Kidney tubule cell (primary cell): ENCODE results near the gene RNGTT.
"Not testable (repeated sequence)": the region's sequence is repeated elsewhere in the genome, so short reads cannot be mapped to it uniquely, and the experiment has no call there.

ENCODE experiments used
- DNase-seq: peaks from one replicate; pipeline ENCODE4 v3.0.0-alpha.2; 2018; ENCODE audit warnings: low spot score

RNGTT gene

DNA sequence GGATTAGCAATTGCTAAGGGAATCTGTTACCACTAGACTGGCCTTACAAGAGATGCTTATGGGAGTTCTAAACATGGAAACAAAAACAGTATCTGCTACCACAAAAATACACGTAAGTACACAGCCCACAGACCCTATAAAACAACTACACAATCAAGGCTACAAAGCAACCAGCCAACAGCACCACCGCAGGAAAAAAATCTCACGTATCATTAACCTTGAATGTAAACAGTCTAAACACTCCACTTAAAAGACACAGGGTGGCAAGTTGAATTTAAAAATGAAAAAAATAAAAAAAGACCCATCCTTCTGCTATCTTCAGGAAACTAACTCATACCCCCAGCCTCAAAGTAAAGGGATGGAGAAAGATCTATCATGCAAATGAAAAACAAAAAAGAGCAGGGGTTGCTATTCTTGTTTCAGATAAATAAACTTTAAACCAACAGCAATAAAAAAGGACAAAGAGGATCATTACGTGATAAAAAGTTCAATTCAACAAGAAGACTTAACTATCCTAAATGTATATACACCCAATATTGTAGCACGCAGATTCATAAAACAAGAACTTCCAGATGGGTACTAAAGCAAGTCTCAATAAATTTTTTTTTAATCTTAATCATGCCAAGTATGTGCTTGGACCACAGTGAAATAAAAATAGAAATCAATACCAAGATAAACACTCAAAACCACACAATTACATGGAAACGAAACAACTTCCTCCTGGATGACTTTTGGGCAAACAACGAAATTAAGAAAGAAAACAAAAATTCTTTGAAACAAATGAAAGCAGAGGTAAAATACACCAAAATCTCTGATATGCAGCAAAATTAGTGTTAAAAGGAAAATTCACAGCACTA is 52.3 kb downstream of the RNGTT start:
- DNase-seq: no peak

GRCh38 chr6:88908598-88909548 is 54.5 kb downstream of the RNGTT start:
- DNase-seq: no peak

DNA sequence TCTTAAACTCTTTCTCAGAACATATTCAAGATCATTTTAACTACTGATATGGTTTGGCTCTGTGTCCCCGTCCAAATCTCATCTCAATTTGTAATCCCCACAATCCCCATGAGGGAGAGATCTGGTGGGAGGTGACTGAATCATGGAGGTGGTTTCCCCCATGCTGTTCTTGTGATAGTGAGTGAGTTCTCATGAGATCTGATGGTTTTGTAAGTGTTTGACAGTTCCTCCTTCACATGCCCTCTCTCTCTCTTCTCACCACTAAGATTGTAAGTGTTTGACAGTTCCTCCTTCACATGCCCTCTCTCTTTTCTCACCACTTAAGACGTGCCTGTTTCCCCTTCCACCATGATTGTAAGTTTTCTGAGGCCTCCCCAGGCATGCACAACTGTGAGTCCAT is 56.3 kb downstream of the RNGTT start:
- not testable (repeated sequence) for DNase-seq

DNA sequence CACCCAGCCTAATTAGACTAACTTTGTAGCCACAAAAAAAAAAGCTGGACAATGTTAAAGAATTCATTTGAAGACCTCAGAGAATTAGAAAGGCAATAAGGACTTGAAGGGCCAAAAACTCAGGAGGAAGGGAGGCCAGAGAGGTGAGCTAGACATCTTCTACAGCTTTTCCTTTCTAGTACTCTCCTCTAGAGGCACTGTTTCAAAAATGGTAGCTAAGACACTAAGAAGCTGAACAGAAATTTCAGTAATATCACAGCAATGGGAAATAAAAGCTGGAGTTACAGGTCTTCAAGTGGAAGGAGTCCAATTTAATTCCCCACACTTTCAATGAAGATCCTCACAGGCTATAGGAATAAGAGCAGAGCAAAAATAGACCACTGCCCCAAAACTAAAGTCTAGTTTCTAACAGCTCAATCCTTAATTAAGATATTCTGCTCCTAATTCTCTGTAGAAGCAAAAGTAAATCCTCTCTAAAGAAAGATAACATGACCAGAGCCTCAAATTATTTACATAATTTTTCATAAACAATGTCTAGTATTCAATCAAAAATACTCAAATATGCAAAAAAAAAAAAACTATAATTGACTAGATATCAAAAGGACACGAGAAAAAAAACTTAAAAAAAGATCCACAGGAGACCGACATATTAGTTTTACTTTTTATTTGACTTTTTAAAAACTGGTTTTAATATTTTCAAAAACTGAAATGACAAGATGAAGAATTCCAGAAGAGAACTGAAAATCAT is 63.7 kb downstream of the RNGTT start:
- no peak for DNase-seq

GRCh38 chr6:88895911-88896310 is 67.5 kb downstream of the RNGTT start:
- no peak for DNase-seq

DNA sequence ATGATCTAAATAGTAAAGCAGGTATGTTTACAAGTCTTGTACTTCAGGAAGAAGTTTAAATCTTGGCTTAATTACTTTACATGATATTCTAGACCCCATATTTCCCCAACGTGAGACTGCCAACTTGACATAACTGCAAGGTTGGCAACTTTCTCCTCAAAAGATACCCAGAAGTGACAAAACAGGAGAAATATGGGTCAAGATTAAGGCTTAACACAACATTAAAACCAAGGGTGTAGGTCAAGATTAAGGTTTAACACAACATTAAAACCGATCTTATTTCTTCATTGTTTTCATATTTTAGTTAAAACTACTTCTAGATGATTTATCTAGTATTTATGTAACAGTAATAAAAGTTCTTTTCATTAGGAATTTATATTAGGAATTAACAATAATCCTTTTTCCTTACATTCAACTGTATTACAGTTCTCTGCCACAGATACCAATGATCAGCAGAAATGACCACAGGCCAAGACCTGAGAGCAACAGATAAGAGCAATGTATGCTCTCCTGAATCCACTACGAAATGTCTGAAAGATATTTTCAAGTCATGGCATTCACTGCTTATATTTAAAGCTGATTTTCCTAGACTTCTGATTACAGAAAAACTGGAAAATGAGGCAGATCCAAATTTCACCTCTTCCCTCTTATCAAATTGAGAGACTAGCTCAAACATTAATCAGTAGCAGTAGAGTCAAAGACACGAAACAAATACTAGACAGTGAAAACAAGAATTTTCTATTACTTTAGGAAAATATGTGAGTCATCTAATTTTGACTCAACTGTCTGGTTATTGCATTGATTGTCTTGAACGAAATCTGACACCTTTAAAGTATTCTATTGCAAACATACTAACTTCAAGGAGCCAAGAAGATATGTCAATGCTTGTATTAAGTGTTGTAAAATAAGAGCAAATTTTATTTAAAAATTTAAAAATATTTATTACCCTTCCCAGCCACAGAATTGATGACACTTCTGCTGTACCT is 72.3 kb downstream of the RNGTT start:
- no peak for DNase-seq

- DNase-seq: no peak
These were observed 73.0 kb downstream of the RNGTT start for GRCh38 chr6:88890394-88890793.

- DNase-seq: no peak
These were observed 79.1 kb downstream of the RNGTT start for GRCh38 chr6:88884361-88884760.

DNA sequence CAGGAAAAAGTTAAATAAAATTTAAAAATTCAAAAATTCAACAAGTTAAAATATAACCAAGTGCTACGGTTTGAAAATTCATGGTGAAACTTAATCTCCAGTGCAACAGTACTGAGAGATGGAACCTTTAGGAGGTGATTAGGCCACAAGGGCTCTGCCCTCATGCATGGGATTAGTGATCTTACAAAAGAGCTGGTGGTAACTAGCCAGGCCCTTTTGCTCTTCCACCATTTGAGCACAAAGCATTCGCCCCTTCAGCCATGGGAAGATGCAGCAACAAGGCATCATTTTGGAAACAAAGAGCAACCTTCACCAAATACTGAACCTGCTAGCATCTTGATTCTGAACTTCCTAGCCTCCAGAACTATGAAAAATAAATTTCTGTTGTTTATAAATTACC is 80.9 kb downstream of the RNGTT start:
- DNase-seq: no peak

DNA sequence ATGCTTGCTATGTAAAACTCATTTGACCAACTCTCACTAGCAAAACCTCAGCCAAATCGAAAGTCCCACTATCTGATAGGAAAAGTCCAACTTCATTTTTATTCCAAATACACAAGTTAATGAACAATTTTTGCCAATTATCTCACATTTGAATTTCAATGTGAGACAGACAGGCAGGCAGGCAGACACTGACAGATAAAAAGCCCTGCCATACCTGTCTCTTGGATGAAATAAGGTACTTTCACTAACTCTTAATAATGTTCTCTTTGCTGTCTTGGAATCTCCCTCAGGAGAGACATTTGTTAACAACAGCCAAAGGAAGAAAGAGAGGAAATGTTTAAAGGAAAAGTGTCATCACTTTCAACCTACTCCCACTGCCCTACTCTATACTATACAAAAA is 82.0 kb downstream of the RNGTT start:
- DNase-seq: no peak

- no peak for DNase-seq
These were observed 83.4 kb downstream of the RNGTT start for GRCh38 chr6:88880021-88880420.

- no peak for DNase-seq
These were observed 85.5 kb downstream of the RNGTT start for GRCh38 chr6:88877893-88878292.

- no peak for DNase-seq
These were observed 90.5 kb downstream of the RNGTT start for GRCh38 chr6:88872962-88873361.

- no peak for DNase-seq
These were observed 91.9 kb downstream of the RNGTT start for GRCh38 chr6:88871498-88871897.

DNA sequence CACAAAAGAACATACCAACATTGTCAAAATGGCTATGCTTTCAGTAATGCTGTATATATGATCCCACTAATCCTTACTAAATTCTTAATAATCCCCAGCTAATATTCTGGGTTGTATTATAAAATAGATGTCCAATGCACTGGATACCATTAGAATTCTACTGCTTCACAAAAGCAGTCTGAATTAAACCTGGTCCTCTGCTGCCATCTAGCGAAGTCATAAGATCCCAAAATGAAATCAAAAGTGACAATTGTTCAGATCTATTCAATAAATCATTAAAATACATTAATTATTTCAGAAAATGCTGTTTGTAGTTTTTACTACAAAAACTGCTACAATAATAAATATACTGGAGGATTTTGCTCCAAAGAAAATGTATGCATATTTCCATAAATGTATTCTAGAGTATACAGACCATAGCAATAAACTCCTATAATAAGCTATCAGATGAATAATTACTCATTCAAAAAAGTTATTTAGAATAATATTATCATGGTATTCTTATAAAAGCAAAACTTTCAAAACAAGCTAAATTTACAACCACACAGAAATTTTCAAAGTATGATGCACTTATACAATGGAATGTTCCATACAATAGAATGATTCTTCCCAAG is 92.6 kb downstream of the RNGTT start:
- peak; percentile 72 for DNase-seq

DNA sequence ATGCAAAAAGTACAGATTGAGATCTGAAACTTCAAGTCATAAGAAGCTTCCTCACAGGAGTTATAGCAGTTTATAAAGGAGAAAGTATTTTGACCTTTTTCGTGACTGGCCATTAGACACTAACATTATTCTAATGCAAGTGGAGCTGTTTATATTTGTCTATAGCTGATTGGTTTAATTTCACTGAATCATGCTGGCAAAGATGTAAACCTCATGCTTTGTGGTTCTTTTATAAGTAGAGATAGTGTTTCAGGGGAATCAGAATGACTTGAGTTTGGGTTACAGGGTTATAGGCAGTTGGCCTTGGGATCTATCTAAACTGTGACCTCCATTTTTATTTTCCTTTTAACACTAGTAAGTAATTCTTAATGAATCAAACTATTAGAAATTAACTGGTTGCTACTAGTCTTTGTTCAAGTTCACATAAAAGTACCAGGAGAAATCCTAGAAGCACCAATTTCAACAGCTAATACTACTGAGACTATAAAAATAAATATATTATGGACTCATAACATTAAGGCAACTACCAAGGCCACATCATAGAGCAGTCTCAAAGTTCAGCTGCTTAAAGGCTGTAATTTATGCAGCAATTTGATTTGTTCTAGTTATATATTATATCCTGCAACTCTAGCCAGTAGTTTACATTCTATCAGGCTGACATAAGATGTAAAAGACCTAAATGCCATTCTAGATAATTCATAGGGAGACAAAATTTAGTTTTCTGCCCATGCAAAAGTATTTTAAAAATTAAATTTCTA is 94.0 kb downstream of the RNGTT start:
- peak; percentile 38 for DNase-seq

DNA sequence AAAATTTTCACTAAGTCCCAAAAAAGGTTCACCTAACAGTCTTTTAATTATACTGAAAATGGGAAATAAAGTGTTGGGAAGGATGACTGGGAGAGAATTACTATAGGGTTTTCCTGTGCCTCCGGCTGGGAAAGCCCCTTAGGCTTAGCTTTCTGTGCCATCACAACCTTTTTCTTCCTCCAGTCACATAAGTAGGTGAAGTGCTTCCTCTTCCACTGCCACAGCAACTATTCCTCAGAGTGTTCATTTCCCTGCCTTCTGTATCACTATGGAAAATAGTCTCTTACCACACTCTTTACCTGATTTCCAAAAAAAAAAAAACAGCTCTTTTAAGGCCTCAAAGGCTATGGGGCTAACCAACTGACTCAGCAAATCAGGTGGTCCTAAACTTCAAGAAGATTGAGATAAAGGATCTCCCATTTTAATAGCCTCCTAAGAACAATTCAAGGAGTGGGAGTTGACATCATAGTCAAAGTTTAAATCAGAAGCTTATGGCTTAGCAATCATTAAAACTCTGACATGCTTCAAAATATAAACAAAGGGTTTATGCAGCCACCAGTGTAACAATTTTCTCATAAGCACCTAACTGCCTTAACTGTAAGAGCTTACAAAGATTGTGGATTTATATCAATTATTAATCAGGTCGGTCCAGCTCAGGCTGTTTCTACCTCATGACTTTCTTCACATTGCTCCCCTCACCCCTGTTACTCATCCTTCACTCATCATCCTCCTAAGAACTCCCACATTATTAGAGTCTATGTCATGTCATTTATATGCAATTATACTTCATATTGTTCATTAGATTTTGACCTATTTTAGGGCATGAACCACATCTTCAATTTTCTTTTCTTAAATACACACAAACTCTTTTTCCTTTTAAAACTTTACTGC is 95.3 kb downstream of the RNGTT start:
- DNase-seq: peak; percentile 98

DNA sequence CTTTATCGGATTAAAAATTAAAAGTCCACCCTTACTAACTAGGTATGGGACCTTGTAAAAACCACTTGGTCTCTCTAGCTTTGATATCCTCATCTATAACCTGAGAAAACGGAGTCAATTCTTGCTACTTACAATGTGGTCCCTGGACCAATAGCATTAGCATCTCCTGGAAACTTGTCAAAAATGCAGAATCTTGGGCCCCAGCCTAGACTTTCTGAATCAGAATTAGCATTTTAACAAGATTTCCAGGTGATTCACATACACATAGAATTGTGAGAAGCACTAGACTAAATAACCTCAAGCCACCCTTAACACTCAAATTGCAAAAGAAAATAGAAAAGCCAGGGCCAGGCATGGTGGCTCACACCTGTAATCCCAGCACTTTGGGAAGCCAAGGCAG is 96.6 kb downstream of the RNGTT start:
- peak; percentile 36 for DNase-seq

DNA sequence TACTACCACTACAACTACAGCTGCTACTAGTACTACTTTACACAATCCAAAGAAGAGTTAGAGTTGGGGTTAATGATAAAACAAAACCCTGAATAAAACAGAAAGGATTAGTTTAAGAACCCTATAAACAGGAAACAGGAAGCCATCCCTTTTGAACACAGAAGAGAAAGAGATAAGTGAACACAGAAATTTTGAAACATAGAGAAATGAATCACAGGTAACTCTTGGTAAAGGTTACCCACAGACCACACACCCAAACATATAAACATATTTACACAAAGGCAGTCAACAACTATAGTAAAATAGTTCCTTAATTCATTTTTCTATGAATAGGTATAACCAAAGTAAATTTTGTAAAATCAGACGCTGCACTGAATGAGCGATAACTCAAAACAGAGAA is 98.1 kb downstream of the RNGTT start:
- DNase-seq: no peak
